Activated CD8-positive, alpha-beta memory T cell treated with anti-CD3 and anti-CD28 coated beads, Interleukin-2, amount 50 U/mL, for 48 hours (primary cell): ENCODE results near the gene SHANK3.

ENCODE experiments used
- DNase-seq: peaks from one replicate; pipeline ENCODE4 v3.0.0-alpha.2; 2020

The SHANK3 gene

DNA sequence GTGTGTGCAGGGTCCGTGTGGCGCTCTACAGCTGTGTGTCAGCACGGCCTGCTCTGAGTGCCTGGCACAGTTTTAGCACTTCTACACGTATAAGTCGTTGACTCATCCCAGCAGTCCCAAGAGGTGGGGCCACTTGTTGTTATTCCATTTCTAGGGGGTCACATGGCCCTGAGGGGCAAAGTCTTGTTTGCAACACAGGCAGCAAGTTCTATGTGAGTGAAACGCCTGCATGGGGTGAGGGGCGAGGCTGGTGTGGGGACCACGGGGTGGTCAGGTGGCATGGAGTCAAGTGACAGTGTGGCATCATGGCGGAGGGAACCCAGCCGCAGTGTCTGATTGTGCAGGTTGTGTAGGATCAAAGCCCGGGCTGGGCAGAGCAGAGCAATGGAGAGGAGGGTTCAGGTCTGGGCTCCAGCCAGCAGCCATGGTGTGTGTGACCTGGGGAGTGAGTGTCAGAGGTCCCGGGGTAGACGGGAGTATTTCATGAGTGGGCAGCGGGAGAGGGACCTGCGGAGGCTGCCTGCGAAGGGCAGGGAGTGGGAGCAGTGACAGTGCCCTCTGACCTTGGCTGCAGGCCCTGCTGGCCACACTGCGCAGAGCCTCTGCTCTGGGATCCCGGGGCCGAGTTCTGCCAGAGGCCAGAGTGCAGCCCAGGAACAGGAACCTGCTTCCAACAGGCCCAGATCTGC lies 27.9 kb downstream of the SHANK3 start:
- no peak for DNase-seq

DNA sequence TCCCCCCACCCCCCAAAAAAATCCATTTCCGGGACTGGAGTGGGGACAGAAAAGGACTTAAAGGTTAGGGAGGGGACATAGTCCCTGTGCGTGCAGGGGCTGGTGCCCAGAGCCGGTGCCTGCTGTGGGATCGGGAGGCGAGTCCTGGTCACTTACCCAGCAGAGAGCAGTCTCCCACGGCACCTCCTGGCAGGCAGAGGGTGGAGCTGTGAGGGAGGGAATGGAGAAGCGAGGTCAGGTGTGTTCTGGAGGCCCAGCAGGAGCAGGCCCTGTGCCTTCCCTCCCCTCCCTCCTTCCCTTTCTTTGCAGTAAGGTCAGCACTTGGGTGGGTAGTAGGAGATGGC lies 28.4 kb downstream of the SHANK3 start:
- no peak for DNase-seq

DNA sequence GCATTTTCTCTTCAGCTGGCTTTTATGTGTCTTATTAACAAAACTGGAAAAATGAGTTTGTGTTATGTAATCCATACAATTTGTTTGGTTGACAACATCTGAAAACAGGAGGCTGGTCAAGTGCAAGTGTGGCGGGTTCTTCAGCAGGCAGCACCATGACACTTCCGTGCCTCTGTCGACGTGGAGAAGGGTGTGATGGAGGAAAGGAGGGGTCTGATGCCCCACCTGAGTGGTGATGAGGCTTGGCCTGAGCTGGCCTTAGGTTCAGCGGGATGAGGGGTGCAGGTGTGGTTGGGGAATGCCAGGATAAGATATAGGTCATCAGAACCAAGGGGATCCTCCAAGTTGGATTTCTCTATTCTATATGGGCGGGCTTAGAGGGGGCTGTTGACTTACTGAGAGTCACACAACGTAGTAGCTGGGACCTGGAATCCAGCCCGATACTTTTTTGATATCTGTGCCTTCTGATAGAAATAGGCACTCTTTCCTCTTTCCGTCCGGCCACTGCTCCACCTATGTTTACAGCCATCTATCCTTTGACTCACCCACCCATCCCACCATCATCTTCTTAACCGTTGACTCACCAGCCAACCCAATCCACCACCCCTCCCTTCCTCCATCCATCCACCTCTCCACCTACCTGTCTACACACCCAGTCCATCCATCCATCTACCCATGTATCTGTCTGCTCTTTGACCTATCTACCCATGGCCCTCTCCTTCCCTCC lies 29.0 kb downstream of the SHANK3 start:
- DNase-seq: no peak

DNA sequence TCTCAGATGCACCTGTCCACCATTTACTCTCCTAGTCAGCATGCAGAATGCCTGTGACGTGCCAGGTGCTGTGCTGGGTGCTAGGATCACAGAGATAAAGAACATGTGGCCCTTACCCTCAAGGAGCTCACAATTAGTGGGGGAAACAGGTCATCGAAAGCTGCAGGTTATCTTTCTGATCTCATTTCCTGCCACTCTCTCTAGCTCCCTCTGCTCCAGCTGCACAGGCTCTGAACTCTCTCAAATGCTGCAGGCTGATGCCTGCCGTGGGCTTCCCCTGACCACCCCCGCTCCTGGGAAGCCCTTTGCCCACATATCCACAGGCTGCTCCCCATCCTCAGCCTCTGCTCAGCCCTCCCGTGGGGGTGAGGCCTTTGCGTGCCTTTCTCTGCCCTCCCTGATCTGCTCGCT lies 29.6 kb downstream of the SHANK3 start:
- no peak for DNase-seq

DNA sequence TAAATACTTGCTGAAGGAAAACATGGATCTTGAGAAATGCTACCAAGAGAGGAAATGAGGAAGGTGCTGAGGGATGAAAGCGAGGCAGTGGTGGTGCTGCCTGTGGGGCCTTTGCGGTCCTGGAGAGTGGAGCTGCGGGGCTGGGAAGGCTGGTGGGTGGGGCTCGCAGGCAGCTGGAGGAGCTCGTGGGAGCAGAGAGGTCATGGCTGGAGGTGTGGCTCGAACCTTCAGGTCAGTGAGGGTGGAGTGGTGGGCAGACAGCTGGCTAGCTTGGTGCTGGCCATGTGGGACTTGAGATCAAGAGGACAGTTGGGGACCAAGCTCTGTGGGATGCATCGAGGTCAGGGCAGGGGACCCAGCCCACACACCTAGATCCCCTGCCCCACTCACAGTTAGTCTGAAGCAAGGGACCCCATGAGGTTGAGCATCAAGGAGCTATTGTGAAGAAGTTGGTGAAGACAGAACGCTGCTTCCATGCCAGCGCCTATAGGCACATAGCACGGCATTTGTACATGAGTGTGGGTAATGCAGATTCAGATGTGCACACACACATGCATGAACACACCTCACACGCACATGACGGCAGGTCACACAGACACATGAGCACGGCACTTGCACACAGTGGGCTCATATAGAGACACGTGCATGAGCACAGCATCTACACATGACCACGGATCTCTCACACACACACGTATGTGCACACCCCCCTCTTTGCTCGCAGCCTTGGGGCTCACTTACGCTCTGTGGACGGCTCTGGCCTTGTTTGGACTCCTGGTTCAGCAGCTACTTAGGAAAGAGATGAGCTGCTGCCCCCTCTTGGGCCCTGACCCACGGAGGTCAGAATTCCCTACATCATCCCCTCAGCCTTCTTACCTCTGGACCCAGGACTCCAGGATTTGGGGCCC lies 30.4 kb downstream of the SHANK3 start:
- no peak for DNase-seq

DNA sequence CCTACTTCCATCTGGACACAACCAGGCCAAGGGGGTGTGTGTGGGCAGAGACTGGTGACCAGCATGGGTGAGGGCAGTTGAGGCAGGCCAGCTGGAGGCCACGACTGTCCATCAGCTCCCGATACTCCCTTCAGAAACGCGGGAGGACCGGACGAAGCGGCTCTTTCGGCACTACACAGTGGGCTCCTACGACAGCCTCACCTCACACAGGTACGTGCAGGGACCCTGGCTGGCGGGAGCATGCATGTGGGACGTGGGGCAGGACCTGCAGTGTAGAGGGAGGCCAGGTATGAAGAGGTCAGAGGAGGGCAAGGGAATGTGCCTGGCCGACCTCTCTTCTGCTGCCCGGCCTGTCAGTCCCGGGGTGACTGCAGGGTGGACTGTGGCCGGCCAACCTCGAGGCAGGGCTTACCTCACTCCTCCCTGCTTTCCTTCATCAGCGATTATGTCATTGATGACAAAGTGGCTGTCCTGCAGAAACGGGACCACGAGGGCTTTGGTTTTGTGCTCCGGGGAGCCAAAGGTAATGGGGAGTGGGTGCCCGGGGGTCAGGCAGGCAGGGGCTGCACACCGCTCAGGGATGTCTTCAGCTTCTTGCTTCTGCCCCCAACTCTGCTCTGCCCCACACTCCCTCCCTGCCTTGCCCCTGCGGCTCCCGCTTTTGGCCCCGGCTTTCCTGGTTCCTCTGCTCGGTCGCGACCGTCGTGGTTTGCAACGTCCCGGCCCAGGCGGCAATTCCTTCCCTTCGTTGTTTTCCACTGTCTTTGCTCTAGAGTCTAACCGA lies 31.3 kb downstream of the SHANK3 start:
- no peak for DNase-seq

DNA sequence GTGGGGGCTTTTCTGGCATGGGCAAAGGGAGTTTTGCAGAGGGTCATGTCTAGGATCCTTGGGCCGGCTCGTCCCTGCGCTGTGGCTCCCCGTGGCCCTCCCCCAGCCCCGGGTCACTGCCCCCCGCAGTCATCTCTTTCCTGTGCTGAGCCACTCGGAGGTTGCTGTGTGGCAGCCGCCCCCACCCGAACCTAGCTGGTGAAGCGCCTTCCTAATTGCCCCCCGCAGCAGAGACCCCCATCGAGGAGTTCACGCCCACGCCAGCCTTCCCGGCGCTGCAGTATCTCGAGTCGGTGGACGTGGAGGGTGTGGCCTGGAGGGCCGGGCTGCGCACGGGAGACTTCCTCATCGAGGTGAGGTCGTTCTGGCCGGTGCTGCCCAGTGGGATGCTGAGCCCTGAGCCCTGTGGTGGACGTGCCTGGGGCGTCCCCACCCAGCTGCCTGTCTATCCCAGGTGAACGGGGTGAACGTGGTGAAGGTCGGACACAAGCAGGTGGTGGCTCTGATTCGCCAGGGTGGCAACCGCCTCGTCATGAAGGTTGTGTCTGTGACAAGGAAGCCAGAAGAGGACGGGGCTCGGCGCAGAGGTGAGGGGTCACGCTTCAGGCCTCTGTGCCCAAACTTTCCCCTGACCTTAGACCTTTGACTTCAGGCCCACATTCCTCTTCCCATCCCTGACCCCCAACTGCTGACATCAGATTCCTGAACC lies 32.0 kb downstream of the SHANK3 start:
- no peak for DNase-seq

DNA sequence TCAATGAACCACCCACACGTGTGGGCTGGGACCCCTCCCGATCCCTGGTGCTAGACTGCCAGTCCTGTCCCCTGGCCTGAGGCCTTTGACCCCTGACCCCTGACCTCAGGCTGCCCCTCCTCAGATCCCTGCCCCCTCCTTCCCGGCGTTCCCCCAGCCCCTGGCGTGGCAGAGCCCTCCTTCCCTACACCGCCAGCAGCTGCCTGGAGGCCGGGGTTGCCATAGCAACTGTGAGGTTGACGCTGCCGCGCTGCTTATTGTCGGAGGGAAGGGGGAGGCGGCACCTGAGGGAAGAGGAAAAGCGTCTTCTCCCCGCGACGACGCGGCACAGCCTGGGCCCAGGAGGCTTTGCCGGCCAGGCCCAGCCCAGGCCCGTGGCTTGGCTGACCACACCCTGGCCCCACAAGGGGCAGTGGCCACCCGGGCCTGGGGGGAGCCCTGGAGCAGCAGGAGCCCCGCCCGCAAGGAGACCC lies 32.6 kb downstream of the SHANK3 start:
- no peak for DNase-seq

DNA sequence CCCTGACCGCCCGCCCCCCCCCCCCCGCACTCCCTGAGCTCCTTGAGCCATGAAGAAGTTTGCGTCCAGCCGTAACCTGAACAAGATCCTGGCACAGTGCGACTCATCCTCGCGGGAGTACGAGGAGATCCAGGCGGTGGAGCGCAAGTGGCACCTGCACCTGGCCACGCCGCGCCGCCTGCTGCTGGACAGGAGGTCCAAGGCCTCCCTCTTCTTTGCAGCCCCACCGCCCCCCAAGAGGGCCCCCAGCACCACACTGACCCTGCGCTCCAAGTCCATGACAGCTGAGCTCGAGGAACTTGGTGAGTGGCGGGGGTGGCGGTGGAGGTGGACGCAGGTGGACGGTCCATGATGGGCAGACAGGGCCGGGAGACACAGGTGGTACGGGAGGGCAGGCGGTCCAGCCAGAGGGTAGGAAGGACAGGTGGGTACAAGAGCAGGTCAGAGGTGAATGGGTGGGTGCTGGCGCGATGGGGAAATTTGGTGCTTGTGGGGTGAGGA lies 33.3 kb downstream of the SHANK3 start:
- no peak for DNase-seq

DNA sequence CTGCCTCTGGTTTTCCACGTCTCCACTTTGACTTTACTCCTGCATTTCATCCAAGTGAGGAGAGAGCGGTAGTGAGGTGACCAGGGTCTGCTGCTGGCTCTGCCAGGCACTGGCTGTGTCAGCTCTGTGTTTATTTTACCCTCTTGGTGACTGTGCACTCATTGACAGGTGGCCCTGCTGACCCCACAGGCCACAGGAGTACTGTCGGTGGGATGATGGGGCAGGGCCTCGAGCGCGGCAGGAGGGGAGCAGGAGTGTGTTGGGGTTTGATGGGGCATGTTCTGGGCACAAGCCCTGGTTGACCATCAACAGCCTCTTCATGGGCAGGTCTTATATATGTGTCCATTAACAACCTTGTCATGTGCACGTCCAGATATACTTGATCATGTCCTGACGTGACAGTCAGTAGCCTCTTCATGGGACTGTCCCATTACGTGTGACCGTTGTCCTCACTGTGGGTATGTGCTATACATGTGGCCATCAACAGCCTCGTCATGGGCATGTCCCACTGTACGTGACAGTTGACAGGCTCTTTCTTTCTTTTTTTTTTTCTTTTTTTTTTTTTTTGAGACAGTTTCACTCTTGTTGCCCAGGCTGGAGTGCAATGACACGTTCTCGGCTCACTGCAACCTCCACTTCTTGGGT lies 34.0 kb downstream of the SHANK3 start:
- no peak for DNase-seq

DNA sequence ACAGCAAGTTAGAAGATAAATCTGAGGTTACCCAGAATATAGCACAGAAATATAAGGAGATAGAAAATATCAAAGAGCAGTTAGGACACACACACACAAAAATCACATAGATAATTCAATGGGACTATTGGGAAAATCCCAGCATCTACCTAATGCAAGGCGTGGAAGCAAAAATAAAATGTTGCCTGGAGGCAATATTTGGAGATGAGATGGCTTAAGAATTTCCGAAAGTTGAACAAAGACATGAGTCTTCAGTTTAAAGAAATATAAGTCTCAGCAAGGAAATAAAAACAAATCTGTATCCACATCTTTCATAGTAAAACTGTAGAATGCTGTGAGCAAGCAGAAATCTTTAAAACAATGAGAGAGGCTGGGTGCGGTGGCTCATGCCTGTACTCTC lies 35.9 kb downstream of the SHANK3 start:
- DNase-seq: no peak

DNA sequence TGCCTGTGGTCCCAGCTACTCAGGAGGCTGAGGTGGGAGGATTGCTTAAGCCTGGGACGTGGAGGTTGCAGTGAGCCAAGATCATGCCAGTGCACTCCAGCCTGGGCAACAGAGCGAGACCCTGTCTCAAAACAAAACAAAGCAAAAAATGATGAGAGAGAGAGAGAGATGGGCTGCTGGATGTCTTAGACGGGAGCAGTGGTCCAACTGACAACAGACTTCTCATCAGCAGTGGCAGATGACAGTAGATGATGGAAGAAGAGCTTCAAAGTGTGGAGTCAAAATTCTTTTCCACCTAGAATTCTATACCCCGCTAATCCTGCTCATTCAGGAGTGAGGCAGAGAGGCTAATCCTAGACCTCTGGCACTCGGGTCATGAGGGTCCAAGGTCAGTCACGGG lies 36.4 kb downstream of the SHANK3 start:
- DNase-seq: no peak

DNA sequence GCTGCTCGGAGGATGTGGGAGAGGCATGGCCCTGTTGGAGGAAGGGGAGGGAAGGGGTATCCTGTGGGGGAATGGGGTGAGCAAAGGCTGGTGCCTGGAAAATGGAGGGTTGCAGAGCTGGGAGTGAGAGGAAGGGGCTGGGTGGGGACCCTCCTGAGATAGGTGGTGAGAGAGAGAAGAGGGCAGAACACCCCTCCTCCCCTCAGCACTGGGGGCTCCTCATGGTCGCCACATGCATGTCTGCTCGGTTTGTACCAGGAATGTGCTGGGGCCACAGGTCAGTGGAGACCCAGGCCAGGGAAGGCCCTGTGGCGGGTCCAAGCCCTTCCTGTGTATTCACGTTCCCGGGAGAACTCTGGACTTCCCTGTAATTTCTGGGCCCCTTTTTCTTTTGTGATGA lies 37.6 kb downstream of the SHANK3 start:
- DNase-seq: no peak

DNA sequence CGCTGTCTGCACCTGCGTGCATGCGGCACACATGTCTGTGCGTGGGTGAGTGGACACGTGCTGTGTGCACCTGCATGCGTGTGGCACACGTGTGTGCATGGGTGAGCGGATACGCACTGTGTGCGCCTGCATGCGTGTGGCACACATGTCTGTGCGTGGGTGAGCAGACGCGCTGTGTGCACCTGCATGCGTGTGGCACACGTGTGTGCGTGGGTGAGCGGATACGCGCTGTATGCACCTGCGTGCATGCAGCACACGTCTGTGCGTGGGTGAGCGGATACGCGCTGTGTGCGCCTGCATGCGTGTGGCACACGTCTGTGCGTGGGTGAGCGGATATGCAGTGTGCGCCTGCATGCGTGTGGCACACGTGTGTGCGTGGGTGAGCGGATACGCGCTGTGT lies 38.3 kb downstream of the SHANK3 start:
- no peak for DNase-seq

DNA sequence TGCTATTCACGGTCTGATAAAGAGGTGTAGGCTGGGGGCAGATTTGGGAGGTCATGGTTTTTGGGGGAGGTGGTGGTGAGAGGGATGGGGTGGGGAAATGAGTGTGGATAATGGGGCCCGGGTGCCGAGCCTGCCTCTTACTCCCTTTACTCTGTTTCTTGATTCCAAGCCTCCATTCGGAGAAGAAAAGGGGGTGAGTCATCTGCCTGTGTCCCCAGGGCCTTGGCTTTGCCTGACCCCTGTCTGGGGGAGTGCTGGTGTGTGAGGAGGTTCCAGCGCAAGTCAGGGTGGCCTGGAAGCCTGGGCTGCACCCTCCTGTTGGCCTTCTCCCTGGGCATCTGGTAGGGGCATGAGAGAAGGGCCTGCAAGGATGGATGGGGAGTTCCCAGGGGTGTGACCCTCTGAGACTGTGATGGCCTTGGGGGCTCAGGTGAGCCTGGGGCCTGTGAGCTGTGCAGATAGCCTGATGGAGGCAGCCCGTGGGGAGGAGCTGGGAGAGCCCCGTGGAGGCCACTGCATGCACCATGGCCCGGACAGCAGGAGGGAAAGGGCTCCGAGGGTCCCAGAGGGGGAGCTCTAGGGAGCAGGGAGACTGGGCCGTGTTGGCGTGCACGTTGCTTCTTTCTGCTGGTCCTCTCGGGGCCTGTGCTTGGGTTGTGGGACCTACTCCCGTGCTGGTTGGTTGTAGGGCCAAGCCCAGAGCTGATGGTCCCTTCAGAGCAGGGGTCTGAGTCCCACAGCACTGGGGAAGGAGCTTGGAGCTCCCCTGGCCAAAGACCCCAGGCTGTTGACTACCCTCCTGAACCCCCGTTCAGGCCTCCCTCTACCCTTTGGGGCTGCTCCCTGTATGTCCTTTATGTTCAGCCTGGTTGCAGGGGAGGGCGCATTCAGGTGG lies 39.1 kb downstream of the SHANK3 start:
- no peak for DNase-seq

DNA sequence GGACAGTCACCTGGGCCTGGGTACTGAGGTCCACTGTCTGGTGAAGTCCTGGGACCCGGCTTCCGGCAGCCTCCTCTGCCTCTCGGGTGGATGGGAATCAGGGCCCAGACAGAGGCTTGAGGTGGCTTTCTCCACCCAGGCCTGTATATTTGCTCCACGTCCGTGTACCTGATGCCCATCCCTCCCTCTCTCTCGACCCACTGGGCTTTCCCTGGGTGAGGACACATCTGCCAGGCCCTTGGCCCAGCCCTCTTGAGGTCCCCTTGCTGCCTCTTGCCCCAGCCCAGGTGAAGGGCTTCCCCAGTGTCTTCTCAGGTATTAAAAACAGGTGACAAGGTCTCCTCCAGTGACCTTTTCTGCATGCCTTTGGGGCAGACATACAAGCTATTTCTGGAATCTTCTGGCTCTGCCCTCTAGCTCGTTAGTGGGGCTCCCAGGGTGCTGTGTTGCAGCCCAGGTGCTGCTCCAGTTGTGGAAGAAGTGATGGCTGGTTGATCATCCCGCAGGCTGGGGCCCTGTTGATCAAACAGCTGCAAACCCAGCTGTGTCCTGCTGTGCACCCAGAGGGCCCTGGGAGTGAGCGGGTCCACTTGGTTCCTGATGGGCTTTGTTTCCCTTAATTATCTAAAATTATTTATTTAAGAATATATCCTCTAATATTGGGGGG lies 39.9 kb downstream of the SHANK3 start:
- DNase-seq: no peak

DNA sequence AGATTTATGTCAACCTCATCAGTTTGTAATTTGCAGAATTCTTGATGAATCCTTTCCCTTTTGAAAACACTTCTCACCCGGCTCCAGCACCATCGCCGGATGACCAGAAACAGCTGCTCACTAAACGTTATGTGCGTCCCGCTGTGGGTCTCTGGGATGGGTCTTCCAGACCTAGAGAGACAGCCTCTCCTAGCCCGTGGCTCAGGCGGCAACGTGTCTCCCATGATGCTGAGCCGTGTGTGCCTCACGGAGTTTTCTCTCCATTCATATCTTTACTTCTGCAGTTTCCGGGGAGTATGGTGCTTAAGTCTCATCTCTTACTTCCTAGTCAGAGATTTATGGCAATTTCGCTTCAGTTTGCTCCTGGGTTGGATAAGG lies 40.4 kb downstream of the SHANK3 start:
- DNase-seq: no peak

DNA sequence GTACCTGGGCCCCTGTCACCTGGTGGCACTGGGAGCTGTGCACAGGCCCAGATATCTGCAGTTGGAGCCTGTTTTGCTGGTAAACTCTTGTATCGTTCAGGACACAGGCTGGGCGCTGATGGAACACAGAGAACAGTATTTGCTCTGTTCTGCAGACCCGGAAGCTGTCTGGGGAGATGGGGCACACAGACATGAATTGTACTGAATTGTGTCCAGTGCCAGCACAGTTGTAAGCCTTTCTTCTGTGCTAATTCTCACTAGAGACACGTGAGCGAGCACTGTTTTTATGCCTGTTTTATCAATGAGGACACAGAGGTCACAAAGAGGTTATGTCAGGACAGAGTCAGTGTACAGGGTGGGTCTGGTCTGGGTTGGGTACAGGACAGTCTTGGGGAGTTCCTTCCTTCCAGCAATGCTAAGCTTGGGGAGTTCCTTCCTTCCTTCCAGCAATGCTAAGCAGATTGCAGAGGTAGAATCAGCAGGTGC lies 41.0 kb downstream of the SHANK3 start:
- DNase-seq: no peak

DNA sequence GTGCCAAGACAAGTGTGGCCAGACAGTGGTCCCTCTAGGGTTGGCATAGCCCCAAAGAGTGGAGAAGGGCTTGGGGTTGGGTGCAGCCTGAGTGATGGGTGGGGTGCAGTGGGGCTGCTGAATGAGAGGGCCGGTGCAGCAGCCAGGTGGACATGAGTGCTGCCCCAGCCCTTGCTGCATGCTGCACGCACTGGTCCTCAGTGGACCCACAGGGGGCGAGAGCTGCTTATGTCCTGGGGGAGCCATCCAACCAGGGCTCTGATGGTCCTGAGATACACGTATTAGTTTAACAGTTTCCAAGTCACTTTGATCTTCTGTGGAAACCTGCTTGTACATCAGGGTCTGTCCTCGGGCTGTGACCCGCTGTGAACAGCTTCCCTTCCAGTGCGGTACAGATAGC lies 41.5 kb downstream of the SHANK3 start:
- DNase-seq: no peak
